GM19035 (cell line): ENCODE results near the gene FOXC2.

ENCODE experiments used
- ATAC-seq: cut with Tn5 transposase; IDR thresholded peaks from one replicate; pipeline ENCODE4 v1.9.1; 2021; ENCODE audit not compliant: unreplicated experiment

The FOXC2 gene

DNA sequence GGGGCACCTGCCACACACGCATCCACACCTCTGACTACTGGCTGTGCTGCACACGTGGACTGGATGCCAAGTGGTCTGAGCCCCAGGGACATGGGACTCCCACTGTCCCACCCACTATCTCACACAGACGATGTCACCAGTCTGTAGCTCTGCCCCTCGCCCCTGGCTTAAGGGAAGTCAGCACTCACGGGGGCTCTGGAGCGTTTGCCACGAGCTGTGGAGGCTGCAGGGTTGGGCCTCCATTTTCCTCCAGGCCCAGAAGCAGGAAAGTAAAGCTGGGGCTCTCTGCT, 34.2 kb upstream of the FOXC2 start:
- no peak for ATAC-seq

DNA sequence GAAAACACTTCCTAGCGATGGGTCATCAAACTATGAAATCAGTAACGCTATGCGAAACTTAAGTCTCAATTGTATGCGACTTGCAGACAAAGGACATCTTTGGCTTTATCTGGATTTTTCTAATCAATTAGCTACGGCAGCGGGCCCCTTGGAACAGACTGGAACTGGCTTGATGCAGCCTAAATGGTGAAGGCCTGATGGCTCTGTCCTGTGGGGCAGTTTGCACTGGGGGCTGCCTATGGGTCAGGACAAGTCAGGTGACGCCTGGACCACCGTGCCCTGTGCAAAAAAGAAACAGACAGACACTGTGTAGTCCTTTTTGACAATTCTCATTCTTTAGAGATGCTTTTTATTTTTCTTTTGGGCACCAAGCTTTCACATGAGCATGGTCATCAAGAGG, 33.6 kb upstream of the FOXC2 start:
- no peak for ATAC-seq

DNA sequence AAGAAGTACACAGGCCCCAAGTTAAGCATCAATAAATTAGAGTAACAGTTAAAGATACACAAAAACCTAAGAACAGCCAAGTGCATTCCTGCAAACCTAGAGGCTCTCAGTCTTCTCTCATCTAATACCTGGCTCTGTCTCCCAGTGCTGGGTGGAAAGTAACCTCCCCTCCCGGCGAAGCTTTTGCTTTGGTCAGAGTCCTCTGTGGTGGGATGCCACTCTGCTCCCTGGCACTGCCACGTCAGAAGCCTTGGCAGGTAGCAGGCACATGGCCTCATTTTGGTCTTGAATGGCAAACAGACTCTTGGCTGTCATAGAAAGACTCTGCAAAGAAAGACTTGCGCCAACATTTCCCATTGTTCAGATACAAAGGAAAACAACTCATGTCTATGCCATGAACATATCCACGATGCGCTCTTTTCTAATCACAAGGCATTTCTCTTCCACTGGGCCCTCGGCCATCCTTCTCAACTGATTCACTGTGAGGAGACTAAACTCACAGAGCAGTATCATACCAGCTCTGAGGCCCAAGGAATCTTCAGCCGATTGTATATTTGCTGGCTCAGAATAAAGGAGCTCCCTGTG, 32.8 kb upstream of the FOXC2 start:
- ATAC-seq: no peak

DNA sequence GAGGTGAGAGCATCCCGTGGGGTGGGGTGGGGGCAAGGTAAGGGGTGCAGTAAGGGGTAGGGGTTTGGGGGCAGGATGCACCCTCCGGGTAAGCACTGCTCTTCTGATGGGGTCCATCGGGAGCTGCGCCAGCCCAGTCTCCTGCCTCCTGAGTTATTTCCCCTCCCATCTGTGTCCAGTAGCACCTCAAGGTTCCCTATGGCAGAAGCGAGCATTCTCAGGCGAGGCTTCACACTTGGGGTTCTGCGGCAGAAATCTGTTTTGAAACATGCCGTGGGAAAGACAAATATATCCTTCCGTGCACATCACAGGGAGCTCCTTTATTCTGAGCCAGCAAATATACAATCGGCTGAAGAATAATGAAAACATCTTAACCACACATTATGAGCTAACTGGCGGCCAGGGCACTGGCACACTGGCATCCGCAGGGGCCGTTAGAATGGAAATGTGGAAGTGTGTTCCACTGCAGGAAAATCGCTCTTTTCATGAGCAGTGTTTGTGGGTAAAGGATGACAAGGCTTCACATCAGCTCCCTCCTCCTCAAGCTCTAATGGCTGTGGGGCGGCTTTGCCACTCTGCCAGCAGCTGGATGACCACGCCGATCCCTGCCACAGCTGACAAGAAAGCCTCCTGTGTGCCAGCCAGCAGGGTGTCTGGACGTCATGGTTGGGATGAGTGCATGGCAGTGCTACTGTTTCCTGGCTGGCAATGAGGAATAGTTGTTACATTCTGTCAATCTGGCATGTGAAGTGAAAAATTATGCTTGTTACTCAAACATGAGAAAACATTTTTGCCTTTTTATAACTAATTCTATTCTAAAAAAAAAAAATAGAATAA, 31.6 kb upstream of the FOXC2 start:
- no peak for ATAC-seq

DNA sequence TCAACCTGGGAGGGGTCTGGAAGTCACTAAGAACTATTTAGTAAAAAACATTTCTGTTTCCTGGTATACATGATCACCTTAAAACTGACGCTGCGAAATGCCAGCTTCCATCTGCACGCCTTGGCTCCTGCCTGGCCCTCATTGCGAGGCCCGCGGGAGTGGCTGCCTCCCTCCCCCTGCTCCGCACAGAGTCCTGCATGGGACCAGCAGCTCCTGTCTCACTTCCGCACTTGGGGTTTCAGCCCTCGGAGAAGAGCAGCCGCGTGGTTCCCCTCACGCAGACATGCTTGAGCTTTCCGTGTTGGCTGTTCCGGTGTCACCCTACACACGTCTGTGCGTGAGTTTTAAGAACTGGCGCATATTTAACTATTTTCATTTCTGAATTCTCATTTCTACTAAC, 30.0 kb upstream of the FOXC2 start:
- ATAC-seq: no peak

DNA sequence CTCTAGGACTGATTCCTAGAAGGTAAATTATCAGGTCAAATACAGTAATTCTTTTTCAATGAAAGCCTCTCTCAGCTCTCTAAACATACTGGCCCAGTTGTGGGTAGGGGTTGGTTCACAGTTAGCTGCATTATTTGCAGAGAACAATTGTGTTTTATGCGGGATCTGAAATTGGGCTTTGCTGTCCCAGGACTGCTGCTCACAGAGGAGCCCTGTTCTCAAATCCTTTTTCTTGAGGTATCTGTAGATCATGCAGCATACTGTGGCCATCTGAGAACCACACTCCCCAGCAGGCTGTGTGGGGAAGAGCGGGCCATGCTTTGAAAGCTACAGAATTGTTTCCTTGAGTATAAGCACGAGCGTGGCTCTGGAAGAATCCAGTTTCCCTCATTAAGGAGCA, 29.1 kb upstream of the FOXC2 start:
- no peak for ATAC-seq

DNA sequence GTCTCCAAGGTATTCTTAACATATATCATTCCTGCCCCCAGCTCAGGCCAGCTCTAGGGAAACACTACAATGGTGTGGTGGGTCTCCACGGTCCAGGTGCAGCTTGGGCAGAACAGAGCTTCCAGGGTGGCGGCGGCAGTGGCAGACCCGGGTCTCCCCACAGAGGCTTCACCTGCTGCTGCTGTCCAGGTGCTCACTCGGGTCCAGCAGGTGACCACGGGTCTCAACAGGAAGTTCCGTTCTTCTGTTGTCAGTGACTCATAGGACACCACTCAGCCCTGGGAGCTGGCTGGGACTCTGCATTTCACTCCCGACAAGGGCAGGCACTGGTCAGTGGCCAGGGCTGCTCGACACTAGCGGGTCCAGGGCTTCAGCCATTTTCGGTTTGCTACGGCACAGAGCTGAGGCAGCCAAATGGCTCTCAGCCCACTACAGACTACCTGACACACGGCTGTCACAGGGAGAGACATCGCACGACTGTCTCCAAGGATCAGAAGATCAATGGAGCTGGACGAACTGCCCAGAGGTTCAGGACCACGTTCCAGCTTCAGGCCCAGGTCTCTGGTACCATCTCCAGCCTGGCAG, 28.3 kb upstream of the FOXC2 start:
- ATAC-seq: no peak

DNA sequence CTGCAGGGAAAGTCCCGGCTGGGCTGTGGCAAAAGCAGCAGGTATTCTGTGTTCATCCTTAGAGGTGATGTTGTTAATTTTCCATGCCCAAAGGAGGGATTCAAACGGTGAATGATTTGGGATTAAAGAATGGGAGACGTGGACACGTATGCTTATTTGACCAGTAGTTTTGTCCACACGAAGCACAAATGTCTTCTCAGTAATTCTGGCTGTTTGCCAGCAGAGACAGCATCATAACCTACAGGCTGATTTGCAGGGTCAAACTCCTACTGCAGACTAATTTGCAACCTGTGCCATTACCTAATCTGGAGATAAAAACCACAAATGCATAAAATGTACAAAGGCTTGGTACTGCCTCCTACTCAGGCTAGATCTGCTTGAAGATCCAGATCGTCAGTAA, 25.7 kb upstream of the FOXC2 start:
- ATAC-seq: no peak

DNA sequence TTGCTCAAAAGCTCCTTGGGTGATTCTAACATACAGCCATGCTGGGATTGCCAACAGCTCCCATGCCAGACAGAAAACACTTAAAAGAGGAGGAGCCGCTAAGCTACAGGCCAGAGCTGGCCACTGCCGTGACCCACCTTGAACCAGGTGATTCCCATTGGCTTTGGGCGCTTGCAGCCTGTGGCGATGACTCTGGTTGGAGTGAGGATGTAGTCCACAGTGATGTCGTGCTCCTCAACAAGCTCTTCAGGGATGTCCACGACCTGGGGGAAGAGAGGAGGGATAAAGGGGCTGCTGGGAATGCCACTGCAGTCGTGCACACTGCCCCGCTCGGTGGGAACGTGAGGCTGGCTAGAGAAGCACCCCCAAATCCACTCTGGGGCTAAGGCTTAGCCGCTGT, 25.1 kb upstream of the FOXC2 start:
- no peak for ATAC-seq

DNA sequence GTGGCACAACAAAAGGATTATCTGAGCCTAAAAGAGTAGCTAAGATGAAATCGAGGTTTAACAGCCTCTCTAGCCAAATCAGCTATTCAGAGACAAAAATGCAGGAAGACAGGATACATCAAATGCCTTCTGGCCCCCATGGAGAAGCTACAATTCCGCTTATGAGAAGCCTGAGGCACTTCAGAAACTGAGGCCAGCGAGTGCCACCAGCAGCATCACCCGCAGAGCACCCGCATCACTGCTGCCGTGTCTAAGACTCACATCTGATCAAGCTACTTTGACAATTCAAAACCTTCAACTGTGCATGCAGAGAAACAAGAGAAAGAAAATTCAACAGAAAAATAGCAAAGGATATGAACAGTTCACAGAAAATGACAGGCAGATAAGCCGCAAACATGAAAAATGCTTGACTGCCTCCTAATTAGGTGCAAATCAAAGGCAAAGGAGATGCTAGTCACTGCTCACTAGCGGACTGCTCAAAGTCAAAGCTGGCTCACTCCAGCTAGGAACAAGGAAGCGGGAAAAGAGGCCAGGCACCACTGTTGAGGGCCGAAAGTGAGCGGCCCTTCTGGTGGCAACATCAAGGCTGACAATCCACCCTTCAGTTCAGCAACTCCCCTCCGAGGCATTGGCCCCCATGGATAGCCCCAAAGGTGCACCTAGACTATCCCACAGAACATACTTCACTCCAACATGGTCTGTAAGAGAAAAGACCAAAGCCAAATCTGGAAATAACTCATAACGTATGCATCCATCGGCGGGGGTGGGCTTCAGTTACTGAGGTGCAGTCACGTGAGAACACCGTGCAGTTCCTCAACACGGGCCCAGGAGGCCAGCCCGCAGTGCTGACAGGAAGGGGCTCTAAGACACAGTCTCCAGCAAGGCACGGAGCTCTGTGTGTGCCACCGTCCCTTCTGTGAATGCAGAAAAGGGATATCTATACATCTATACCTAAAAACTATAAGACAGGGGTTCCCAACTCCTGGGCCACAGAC, 23.6 kb upstream of the FOXC2 start:
- no peak for ATAC-seq

DNA sequence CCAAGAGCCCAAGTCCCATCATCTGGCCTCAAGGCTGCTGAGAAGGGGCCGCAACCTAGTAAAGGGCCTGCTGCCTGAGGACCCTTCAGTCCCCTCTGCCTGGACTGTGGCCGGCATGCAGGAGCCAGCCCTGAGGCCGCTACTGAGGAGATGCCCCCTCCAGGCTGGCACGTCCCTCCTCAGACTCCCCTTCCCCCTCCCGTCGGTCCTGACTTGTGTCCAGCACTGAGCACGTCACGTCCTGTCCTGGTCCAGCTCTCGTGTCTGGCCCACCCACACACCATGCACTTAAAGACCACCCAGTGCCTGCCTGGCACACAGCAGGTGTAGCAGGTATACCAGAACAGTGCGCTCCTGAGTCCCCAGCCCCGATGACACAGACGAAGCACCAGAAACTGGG, 21.1 kb upstream of the FOXC2 start:
- ATAC-seq: no peak

DNA sequence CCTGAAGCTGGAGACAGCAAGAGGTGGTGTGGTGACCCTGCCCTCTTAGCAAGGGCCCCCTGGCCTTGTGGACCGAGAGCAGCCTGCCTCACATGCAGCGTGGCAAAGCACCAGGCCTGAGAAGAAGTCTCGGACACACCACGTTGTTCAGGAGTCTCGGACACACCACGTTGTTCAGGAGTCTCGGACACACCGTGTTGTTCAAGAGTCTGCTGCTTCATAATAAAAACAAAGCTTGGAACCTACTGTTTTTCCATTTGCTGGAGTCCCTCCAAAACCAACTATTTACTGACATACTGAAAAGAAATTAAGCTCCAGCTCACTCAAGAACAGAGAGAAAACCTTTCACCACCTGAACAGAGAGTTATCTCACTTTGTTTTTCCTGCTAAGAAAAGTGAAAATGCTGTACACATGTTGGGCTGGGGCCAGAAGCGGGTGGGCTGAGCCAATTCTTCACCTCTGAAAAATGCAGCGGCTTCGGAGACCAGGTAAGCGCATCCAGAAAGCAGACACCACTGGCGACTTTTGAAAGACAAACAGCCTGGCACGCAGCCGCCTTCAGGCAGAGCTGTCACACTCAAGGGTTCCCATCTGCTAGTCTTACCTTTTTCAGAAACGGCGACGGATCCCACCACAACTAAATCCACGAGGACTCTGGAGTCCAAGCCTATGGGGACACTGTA, 20.5 kb upstream of the FOXC2 start:
- ATAC-seq: no peak

DNA sequence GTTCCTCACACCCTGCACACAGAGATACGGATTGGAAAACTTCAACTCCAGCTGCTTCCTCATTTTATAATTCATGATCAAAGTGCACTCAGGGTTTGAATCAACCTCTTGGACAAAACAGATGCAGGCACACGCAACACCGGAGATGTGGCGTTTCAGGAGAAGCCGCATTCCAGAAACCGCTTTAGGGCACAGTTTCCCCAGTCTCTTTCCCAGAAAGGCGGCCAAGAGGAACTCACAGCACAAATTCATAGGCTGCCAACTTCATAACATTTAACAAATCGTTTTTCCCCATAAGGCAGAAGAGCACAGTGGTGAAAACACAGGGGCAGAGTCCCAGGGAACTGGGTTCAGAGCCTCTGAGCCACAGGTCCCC, 20.0 kb upstream of the FOXC2 start:
- ATAC-seq: no peak

DNA sequence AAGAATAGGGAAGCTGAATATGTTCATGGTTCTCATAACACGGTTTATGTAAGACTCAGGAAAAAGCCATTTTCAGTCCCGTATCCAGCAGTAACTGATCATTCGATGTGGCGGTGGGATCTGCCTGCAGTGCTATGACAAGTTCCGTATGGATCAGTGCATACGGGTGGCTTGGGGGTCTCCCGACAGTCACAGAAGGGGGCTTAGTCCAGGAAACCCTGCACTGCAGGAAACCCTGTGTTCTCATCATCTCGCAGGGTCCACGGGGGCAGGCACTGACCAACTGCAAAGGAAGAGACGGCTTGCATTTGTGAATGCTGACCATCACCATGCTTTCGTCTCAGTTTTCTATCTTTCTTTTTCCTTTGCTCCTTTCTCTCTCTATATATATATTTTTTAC, 19.3 kb upstream of the FOXC2 start:
- ATAC-seq: no peak

DNA sequence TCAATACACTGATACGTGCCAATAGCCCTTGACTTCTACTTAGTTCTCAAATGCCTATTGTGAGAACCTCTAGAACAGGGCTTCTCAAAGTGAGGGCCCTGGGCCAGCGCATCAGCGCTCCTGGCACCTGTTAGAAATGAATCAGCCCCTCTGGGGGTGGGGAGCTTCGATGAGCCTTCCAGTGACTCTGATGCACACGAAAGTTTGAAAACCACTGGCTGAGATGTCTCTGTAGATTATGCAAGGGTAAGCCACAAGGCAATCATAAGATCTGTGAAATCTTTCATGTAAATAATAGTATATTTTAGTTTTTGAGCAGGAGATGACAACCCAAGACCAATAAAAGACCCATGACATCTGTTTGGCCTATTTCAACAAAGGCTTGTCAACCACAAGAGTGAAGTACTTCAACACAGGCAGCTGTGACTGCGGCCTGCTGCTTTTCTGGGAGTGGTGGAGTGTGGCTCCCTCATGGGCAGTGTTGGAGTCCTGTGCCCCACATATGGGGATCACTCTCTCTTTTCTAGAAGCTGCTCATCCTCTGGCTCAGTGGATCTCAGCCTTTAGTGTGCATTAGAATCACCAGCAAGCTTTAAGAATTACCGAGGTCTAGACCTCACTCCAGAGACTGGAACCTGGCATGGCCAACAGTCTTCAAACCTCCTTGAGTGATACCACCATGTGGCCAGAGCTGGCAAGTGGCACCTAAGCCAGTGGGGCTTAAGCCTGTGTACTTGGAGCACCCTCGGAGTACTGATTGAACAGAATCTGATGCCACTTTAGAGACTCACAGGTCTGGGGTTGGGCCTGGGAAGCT, 17.3 kb upstream of the FOXC2 start:
- ATAC-seq: no peak

DNA sequence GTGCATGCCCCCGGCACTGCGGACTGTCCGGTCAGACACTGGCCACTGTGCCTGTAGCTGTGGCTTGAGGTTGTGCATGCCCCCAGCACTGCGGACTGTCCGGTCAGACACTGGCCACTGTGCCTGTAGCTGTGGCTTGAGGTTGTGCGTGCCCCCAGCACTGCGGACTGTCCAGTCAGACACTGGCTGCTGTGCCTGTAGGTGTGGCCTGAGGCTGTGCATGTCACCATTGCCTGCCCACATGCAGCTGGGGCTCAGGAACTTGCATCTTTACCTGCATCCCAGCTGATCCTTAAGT, 16.8 kb upstream of the FOXC2 start:
- ATAC-seq: no peak

DNA sequence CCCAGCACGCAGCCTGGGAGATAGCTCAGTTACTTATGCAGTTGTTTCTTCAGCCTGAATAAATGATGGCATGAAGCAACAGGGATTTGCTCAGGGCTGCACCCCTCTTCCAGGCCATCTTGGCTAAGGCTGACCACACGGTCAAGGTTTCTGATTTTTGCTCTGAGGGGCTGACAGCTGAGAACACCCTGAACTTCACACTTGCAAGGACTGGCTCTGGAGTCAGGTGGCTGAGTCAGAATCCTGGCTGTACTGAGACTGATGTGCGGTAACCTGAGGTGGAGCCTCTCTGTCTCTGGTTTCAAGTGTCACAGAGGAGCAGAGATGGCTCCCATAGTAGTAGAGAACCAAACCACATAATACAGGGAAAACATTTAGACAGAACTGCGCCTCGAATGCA, 16.3 kb upstream of the FOXC2 start:
- no peak for ATAC-seq

DNA sequence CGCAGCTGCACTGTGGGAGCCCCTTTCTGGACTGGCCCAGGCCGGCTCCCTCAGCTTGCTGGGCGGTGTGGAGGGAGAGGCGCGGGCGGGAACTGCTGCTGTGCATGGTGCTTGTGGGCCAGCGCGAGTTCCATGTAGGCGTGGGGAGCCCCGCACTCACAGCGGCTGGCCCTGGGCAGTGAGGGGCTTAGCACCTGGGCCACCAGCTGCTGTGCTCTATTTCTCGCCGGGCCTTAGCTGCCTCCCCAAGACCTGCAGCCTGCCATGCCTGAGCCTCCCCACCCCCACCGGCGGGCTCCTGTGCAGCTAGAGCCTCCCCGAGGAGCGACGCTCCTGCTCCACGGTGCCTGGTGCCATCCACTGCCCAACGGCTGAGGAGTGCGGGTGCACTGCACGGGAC, 13.3 kb upstream of the FOXC2 start:
- ATAC-seq: no peak

DNA sequence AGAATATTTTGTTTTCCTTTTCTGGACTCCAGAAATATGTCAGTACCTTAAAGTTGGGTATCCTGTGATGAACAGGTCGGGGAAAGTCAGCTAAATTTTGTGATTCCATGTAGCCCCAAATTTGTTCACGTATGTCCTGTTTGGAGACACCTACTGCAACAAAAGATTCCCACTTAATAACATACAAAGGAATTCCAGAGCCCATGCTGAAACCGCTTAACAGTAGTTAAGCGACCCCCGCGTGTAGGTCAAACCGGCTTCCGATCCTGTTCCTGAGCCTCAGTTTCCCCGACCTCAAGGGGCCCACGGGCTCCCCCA, 12.1 kb upstream of the FOXC2 start:
- peak; percentile 14 for ATAC-seq

DNA sequence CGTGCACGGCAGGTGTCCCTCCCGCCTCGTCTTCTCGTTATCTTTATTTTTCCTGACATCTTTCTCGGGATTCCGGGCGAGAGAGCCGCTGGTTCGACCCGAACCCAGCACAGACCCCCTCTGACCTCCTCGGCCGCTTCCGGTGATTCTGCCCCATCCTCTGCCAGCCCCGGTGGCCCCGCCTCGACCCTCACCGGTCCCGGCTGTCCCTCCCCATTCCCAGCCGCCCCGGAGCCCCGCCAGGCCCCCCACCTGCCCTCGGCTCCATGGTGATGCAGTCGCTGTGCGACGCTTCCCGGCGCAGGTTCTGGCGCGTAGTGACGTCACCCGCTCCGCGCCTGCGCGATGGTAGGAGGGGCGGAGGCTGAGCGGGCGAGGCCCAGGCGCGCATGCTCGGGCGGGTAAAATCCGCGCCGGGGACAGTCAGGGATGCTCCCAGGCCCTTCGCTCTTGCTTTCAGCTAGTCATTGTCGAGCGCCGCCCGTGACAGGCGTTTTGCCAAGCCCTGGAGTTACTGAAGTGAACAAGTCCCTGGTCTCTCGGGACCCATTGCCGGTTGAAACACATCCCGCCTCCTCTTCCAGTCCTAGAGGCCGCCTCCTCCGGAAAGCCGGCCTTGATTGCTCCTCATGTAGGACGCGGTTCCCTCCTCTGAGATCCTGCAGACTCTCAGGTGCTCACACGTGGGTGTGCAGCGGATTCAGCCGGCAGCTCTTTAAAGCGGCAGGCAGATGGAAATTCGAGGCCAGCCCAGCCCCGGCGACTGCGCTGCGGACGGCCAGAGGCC, 11.5 kb upstream of the FOXC2 start, which contains the start of gene MTHFSD:
MTHFSD (minus strand) TSS at position 319 of the 787 bp plus-strand sequence; CDS start at position 268, 51 bp downstream.
- ATAC-seq: peak; percentile 86
